Liver (tissue), 9 donors: ENCODE measurements around the gene RAB11FIP5. TPM values are rescaled to one million over a fixed set of nuclear protein-coding genes. Genes with fewer than 3 reads are reported as not detected.

Source experiments
- DNase-seq: peaks from one replicate; pipeline ENCODE4 v3.0.0-alpha.2; 2017; ENCODE audit warnings: low spot score
- H3K27ac ChIP-seq, 2 donors: one replicate each; pipeline ENCODE4 v1.7.0; 2013; ENCODE audit warnings: inconsistent platforms in 2 of 2, low read length in 2 of 2, control low read depth in 1 of 2, low read depth in 1 of 2, mild to moderate bottlenecking in 1 of 2
- H3K27me3 ChIP-seq, 4 donors: one replicate each; pipeline versions ENCODE4 v1.6.1 to v1.7.0; 2013; ENCODE audit warnings: low read length in 3 of 4, inconsistent platforms in 1 of 4, mild to moderate bottlenecking in 1 of 4, moderate library complexity in 1 of 4; ENCODE audit not compliant: control insufficient read depth in 4 of 4, insufficient read depth in 4 of 4
- H3K36me3 ChIP-seq, 4 donors: one replicate each; pipeline versions ENCODE4 v1.6.1 to v1.7.0; 2013; ENCODE audit warnings: low read length in 3 of 4, mild to moderate bottlenecking in 3 of 4, low read depth in 1 of 4, moderate library complexity in 1 of 4; ENCODE audit not compliant: control insufficient read depth in 4 of 4, insufficient read depth in 3 of 4
- H3K4me1 ChIP-seq, 4 donors: one replicate each; pipeline versions ENCODE4 v1.6.1 to v1.7.0; 2013; ENCODE audit warnings: low read length in 3 of 4, mild to moderate bottlenecking in 3 of 4, moderate library complexity in 1 of 4; ENCODE audit not compliant: control insufficient read depth in 4 of 4, insufficient read depth in 4 of 4
- H3K4me3 ChIP-seq, 3 donors: one replicate each; pipeline versions ENCODE4 v1.6.1 to v1.7.0; 2013; ENCODE audit warnings: low read length in 3 of 3, control low read depth in 1 of 3, low read depth in 1 of 3, mild to moderate bottlenecking in 1 of 3
- H3K9ac ChIP-seq, 2 donors: one replicate each; pipeline ENCODE4 v1.7.0; 2013; ENCODE audit warnings: low read length in 2 of 2, mild to moderate bottlenecking in 2 of 2, moderate library complexity in 2 of 2, control low read depth in 1 of 2, low read depth in 1 of 2
- H3K9me3 ChIP-seq, 4 donors: one replicate each; pipeline versions ENCODE4 v1.6.1 to v1.7.0; 2013; ENCODE audit warnings: low read length in 3 of 4; ENCODE audit not compliant: control insufficient read depth in 4 of 4
- ATF3 ChIP-seq: IDR thresholded peaks from 2 replicates; pipeline ENCODE4 v1.6.1; 2016; ENCODE audit warnings: antibody characterized with exemption
- CTCF ChIP-seq: fragments of 150-350 bp; IDR thresholded peaks from 2 replicates; pipeline ENCODE4 v1.5.1; 2017; ENCODE audit warnings: improper control_type of control experiment, low read depth, low read length; ENCODE audit not compliant: missing input control
- FOXA1 ChIP-seq: IDR thresholded peaks from 2 replicates; pipeline ENCODE4 v1.6.1; 2016; ENCODE audit warnings: antibody characterized with exemption
- FOXA2 ChIP-seq: IDR thresholded peaks from 2 replicates; pipeline ENCODE4 v1.6.1; 2016; ENCODE audit warnings: antibody characterized with exemption
- GABPA ChIP-seq, 2 donors: IDR thresholded peaks in 1 of 2; conservative IDR thresholded peaks in 1 of 2; 2 replicates each; pipeline ENCODE4 v1.6.1; 2016; ENCODE audit warnings: antibody characterized with exemption in 2 of 2, mild to moderate bottlenecking in 1 of 2, moderate library complexity in 1 of 2
- HNF4A ChIP-seq, 2 donors: conservative IDR thresholded peaks; 2 replicates each; pipeline ENCODE4 v1.6.1; 2016; ENCODE audit warnings: antibody characterized with exemption in 2 of 2, mild to moderate bottlenecking in 2 of 2
- HNF4G ChIP-seq: IDR thresholded peaks from 2 replicates; pipeline ENCODE4 v1.6.1; 2016; ENCODE audit warnings: antibody characterized with exemption
- JUND ChIP-seq, 2 donors: IDR thresholded peaks; 2 replicates each; pipeline ENCODE4 v1.6.1; 2016; ENCODE audit warnings: antibody characterized with exemption in 2 of 2
- NR2F2 ChIP-seq: IDR thresholded peaks from 2 replicates; pipeline ENCODE4 v1.6.1; 2016; ENCODE audit warnings: antibody characterized with exemption
- RXRA ChIP-seq, 2 donors: IDR thresholded peaks; 2 replicates each; pipeline ENCODE4 v1.6.1; 2017 to 2018; ENCODE audit warnings: antibody characterized with exemption in 2 of 2, mild to moderate bottlenecking in 1 of 2
- SP1 ChIP-seq: IDR thresholded peaks from 2 replicates; pipeline ENCODE4 v1.6.1; 2018; ENCODE audit warnings: antibody characterized with exemption, mild to moderate bottlenecking
- TAF1 ChIP-seq: conservative IDR thresholded peaks from 2 replicates; pipeline ENCODE4 v1.6.1; 2016; ENCODE audit warnings: antibody characterized with exemption, mild to moderate bottlenecking
- YY1 ChIP-seq: IDR thresholded peaks from 2 replicates; pipeline ENCODE4 v1.6.1; 2016; ENCODE audit warnings: antibody characterized with exemption, mild to moderate bottlenecking
- WGBS: extraction: QIAGEN DNeasy Blood & Tissue Kit; methylation state at CpG from one replicate; pipeline ENCODE4 v1.1.7; 2013; 5-methylcytosine and 5-hydroxymethylcytosine counted together
- polyA plus RNA-seq, 2 donors: library from polyadenylated mRNA; stranded (reverse) in 1 of 2; unstranded in 1 of 2; fragments of 200-250 nt in 1 of 2; fragments of >200 nt in 1 of 2; fragmentation: Nextera tagmentation in 1 of 2; extraction: Ambion mirVana in 1 of 2; gene quantifications; one replicate each; pipeline versions ENCODE4 v1.2.1 to v1.2.3, GENCODE V29; 2013 to 2015
- total RNA-seq, 2 donors: library from RNA; depleted of rRNA; stranded (reverse); fragments of >200 nt; gene quantifications; one replicate each; pipeline ENCODE4 v1.2.3, GENCODE V29; 2014
- TF ChIP-seq, protein P1 (sequence below): IDR thresholded peaks from 2 replicates; pipeline ENCODE4 v1.6.1; 2016; ENCODE audit warnings: antibody characterized with exemption, mild to moderate bottlenecking
- TF ChIP-seq, protein P2 (sequence below): IDR thresholded peaks from 2 replicates; pipeline ENCODE4 v1.6.1; 2016; ENCODE audit warnings: antibody characterized with exemption
- TF ChIP-seq, protein P3 (sequence below): IDR thresholded peaks from 2 replicates; pipeline ENCODE4 v1.6.1; 2016; ENCODE audit warnings: antibody characterized with exemption
- donor health status: healthy.
- donor health status: healthy.
- donor health status: healthy.
- donor health status: healthy.
- donor health status: healthy.

RAB11FIP5 gene
- total and polyA plus RNA-seq, 4 donors, result 2.8 to 8.1 (median 5.4) TPM

DNA sequence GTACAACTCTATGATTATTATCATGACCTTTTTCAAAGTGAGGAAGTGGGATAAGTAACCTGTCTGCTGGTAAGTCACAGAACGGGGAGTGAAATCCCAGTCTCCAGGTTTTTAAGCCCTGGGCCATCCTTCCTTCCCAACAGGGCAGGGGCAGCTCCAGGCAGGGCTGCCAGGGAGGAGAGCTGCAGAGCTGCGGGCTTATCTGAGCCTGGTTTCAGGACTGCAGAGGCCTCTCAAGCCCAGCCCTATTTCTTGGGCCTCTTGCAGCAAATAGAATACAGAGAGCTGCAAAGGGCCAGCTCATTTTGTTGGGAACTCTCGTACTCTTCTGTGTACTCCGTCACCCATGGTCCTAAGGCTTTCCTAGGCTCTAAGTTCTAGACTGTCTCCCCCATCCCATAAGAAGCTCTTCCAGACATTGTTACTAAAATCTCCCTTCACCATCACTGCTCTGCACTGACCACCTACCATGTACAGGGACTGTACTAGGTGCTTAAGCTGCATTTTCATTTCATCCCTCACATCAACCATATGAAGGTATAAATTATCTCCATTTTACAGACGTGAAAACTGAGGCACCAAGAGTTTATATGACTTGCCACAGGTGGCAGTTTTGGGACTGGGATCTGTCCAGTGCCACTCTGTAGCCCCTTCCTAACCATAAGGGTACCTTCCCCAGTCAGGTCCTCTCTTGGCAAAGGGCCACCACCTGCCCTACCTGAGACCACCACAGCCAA is 3.1 kb downstream of the RAB11FIP5 start:
- Histone ChIP-seq H3K27ac (no peak overlapping the region), H3K4me3 (no peak overlapping the region), H3K27me3 (no peaks in the 10 kb centered on the region), H3K4me1 (peaks cover 2 to 13% (median 11%) of the 10 kb centered on the region in 4 donors), H3K9ac (no peak overlapping the region), H3K9me3 (no peaks in the 10 kb centered on the region), H3K36me3 (no peaks in the 10 kb centered on the region)
- no peak for DNase-seq
- WGBS, result 92% methylated on average over 5 of the region's 5 CpGs
- no peak for TF ChIP-seq JUND (IDR thresholded peaks at IDR 0.05)

- H3K4me1 ChIP-seq, result peaks cover 2 to 12% (median 9%) of the 10 kb centered on the region in 4 donors
- 82% methylated on average over 12 of the region's 12 CpGs for WGBS
- no peak for TF ChIP-seq JUND (IDR thresholded peaks at IDR 0.05)
- no peaks in the 10 kb centered on the region for H3K9me3 ChIP-seq
- no peak for DNase-seq
- H3K36me3 ChIP-seq, result no peaks in the 10 kb centered on the region
- no peak overlapping the region for H3K27ac ChIP-seq
- no peaks in the 10 kb centered on the region for H3K27me3 ChIP-seq
- H3K4me3 ChIP-seq, result no peak overlapping the region
- no peak overlapping the region for H3K9ac ChIP-seq
Observed at GRCh38 chr2:73107211-73107926, 5.4 kb downstream of the RAB11FIP5 start.

DNA sequence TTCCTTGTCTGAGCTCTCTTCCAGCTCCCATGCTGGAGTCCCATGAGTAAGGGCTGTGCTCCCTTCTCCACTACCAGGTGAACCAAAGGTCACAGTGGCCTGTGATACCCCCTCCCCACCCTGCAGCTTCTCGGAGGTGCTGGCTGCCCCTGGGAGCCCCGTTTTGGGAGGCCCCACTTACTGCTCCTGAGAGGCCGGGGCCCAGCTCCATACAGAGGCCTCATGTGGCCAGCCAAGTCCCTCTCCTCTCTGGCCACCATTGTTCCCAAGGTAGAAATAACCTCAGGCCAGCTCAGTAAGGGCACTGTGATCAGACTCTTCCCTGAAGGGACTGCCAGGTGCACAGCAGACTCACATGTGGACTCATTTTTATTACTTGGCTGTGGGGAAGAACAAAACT is 6.0 kb downstream of the RAB11FIP5 start:
- Histone ChIP-seq H3K4me1 (peaks cover 2 to 6% (median 4%) of the 10 kb centered on the region in 4 donors), H3K27ac (no peak overlapping the region), H3K4me3 (no peak overlapping the region), H3K27me3 (no peaks in the 10 kb centered on the region), H3K9me3 (no peaks in the 10 kb centered on the region), H3K9ac (no peak overlapping the region), H3K36me3 (no peaks in the 10 kb centered on the region)
- TF ChIP-seq ATF3 (no peak), HNF4A (conservative IDR thresholded peaks at IDR 0.05) (no peak), HNF4G (no peak), YY1 (no peak), SP1 (no peak), NR2F2 (no peak), GABPA (IDR thresholded peaks at IDR 0.05 in 1 of 2, conservative IDR thresholded peaks at IDR 0.05 in 1 of 2) (no peak), CTCF (no peak), FOXA1 (no peak), JUND (IDR thresholded peaks at IDR 0.05) (no peak), TAF1 (no peak), RXRA (IDR thresholded peaks at IDR 0.05) (no peak), FOXA2 (no peak)
- TF ChIP-seq, protein P1, sequence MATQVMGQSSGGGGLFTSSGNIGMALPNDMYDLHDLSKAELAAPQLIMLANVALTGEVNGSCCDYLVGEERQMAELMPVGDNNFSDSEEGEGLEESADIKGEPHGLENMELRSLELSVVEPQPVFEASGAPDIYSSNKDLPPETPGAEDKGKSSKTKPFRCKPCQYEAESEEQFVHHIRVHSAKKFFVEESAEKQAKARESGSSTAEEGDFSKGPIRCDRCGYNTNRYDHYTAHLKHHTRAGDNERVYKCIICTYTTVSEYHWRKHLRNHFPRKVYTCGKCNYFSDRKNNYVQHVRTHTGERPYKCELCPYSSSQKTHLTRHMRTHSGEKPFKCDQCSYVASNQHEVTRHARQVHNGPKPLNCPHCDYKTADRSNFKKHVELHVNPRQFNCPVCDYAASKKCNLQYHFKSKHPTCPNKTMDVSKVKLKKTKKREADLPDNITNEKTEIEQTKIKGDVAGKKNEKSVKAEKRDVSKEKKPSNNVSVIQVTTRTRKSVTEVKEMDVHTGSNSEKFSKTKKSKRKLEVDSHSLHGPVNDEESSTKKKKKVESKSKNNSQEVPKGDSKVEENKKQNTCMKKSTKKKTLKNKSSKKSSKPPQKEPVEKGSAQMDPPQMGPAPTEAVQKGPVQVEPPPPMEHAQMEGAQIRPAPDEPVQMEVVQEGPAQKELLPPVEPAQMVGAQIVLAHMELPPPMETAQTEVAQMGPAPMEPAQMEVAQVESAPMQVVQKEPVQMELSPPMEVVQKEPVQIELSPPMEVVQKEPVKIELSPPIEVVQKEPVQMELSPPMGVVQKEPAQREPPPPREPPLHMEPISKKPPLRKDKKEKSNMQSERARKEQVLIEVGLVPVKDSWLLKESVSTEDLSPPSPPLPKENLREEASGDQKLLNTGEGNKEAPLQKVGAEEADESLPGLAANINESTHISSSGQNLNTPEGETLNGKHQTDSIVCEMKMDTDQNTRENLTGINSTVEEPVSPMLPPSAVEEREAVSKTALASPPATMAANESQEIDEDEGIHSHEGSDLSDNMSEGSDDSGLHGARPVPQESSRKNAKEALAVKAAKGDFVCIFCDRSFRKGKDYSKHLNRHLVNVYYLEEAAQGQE, result no peak
- TF ChIP-seq, protein P2, sequence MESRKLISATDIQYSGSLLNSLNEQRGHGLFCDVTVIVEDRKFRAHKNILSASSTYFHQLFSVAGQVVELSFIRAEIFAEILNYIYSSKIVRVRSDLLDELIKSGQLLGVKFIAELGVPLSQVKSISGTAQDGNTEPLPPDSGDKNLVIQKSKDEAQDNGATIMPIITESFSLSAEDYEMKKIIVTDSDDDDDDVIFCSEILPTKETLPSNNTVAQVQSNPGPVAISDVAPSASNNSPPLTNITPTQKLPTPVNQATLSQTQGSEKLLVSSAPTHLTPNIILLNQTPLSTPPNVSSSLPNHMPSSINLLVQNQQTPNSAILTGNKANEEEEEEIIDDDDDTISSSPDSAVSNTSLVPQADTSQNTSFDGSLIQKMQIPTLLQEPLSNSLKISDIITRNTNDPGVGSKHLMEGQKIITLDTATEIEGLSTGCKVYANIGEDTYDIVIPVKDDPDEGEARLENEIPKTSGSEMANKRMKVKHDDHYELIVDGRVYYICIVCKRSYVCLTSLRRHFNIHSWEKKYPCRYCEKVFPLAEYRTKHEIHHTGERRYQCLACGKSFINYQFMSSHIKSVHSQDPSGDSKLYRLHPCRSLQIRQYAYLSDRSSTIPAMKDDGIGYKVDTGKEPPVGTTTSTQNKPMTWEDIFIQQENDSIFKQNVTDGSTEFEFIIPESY, result no peak
- TF ChIP-seq, protein P3, sequence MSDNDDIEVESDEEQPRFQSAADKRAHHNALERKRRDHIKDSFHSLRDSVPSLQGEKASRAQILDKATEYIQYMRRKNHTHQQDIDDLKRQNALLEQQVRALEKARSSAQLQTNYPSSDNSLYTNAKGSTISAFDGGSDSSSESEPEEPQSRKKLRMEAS, result no peak
- no peak for DNase-seq
- WGBS, result 92% methylated on average over 3 of the region's 3 CpGs
